Cardiac muscle cell (in vitro differentiated cells and primary cell): ENCODE measurements around the gene CATSPERE. TPM values are rescaled to one million over a fixed set of nuclear protein-coding genes. Genes with fewer than 3 reads are reported as not detected.

ENCODE experiments used
- DNase-seq, 2 donors: peaks; one replicate each; pipeline versions ENCODE4 v3.0.0 to v3.0.0-alpha.2; 2010 to 2017; ENCODE audit warnings: low read depth in 1 of 2, low spot score in 1 of 2
- H3K27ac ChIP-seq: fragments of 200-600 bp; sonication (generic); 2 replicates; pipeline ENCODE4 v1.5.1; 2016
- H3K27me3 ChIP-seq: fragments of 200-600 bp; sonication (generic); 2 replicates; pipeline ENCODE4 v1.6.0; 2016; ENCODE audit warnings: control low read depth
- H3K36me3 ChIP-seq: fragments of 200-600 bp; sonication (generic); 2 replicates; pipeline ENCODE4 v1.5.1; 2016; ENCODE audit warnings: control low read depth
- H3K4me1 ChIP-seq: fragments of 200-600 bp; sonication (generic); 2 replicates; pipeline ENCODE4 v1.8.1; 2017; ENCODE audit warnings: low read depth, mild to moderate bottlenecking, mixed run types
- H3K4me3 ChIP-seq: fragments of 200-600 bp; sonication (generic); 2 replicates; pipeline ENCODE4 v1.5.1; 2016; ENCODE audit warnings: mild to moderate bottlenecking
- H3K9me3 ChIP-seq: fragments of 200-600 bp; sonication (generic); 2 replicates; pipeline ENCODE4 v1.5.1; 2017; ENCODE audit warnings: low read depth, mild to moderate bottlenecking, control low read depth
- polyA plus RNA-seq: library from polyadenylated mRNA; unstranded; fragments of >200 nt; fragmentation: Nextera tagmentation; extraction: Ambion mirVana; gene quantifications from 2 replicates; pipeline ENCODE4 v1.2.1, GENCODE V29; 2016
- total RNA-seq: library from RNA; depleted of rRNA; stranded (reverse); fragments of >200 nt; gene quantifications from 2 replicates; pipeline ENCODE4 v1.2.3, GENCODE V29; 2016
- TF ChIP-seq, protein P1 (sequence below): IDR thresholded peaks from 2 replicates; pipeline ENCODE4 v1.5.1; 2012; ENCODE audit warnings: low read depth, mild to moderate bottlenecking, low read length

CATSPERE gene
- total and polyA plus RNA-seq, 2 experiments from 2014 or later, result 1.1 to 1.4 TPM

DNA sequence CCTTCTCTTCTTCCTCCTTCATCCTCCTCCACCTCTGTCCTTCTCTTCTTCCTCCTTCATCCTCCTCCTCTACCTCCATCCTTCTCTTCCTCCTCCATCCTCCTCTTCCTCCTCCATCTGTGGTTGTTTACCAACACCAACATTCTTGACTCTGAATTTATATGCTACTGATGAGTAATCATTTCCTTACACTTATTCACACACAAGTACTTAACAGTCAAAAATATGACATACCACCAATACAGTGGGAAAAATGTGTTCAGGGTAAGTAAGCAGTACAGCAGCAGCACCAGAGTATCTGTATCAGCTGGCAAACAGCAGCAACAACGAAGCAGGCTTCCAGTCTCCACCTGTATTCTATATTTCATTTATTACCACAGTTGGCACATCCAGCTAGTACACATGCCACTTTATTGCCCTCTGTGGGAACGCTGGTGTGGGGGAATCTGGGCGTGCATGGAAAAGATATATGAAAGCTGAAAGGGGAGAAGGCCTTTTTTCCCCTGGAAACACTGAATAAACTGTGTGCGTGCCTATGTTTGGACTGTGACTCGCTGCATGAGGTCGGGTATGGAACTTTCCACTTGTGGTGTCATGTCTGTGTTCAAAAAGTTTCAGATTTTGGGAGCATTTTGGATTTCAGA lies 25.4 kb upstream of the CATSPERE start:
- TF ChIP-seq, protein P1, sequence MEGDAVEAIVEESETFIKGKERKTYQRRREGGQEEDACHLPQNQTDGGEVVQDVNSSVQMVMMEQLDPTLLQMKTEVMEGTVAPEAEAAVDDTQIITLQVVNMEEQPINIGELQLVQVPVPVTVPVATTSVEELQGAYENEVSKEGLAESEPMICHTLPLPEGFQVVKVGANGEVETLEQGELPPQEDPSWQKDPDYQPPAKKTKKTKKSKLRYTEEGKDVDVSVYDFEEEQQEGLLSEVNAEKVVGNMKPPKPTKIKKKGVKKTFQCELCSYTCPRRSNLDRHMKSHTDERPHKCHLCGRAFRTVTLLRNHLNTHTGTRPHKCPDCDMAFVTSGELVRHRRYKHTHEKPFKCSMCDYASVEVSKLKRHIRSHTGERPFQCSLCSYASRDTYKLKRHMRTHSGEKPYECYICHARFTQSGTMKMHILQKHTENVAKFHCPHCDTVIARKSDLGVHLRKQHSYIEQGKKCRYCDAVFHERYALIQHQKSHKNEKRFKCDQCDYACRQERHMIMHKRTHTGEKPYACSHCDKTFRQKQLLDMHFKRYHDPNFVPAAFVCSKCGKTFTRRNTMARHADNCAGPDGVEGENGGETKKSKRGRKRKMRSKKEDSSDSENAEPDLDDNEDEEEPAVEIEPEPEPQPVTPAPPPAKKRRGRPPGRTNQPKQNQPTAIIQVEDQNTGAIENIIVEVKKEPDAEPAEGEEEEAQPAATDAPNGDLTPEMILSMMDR, result no peak
- Histone ChIP-seq H3K27me3 (no peaks in the 10 kb centered on the region), H3K27ac (no peak overlapping the region), H3K36me3 (peaks cover 18% of the 10 kb centered on the region), H3K4me3 (no peak overlapping the region), H3K4me1 (no peaks in the 10 kb centered on the region), H3K9me3 (no peaks in the 10 kb centered on the region)
- peak in 1 of 2 donors; percentile 48 for DNase-seq

DNA sequence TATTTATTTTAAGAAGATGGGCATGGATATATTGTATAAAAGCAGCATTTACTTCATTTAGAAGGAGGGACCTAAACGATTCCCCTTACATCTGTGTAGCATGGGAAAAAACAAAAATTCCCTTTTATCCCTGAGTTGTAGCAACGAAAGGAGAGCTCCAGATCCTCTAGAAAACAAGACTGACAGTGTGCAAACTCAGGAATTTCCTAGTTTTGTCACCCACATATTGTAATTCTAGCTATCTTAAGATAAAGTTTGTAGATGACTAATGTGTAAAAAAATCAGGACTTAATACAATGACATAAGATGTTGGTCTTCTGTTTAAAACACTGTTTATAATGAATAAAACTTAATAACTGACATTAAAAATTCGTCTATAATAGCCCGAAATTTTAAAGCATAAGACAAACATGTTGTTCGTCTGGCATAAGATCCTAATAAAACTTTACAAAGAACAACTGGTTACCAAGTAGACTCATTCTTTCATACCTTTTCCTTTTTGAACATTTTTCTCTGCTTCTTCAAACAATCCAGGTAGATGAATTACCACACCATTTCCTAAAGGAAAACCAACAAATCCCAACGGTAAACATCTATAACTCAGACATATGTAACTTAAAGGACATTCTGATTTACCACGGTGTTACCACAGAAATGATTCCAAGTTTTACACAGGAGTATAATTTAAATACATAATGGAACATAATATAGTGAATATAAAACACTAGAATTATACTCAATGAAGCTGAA lies 24.6 kb upstream of the CATSPERE start:
- Histone ChIP-seq H3K9me3 (no peaks in the 10 kb centered on the region), H3K27ac (no peak overlapping the region), H3K27me3 (no peaks in the 10 kb centered on the region), H3K4me3 (no peak overlapping the region), H3K36me3 (peaks cover 14% of the 10 kb centered on the region), H3K4me1 (no peaks in the 10 kb centered on the region)
- TF ChIP-seq, protein P1, result no peak
- peak in 1 of 2 donors; percentile 66 for DNase-seq

DNA sequence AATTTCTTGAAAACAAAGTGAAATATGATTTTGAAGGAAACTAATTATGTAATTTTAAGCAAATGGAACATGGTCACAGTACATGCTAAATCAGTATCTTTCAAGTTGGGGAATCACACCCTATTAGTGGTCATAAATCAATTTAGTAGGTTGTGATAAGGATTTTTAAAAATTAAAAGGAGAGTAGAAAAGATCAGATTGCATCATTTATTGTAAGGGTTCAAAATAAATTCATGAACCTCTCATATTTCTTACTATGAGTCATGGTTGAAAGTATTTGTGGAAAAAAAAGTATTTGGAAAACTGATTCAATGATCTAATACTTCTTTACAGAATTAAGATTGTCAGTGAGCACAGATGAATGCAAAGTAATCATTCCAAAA lies 24.0 kb upstream of the CATSPERE start:
- H3K27ac ChIP-seq, result no peak overlapping the region

DNA sequence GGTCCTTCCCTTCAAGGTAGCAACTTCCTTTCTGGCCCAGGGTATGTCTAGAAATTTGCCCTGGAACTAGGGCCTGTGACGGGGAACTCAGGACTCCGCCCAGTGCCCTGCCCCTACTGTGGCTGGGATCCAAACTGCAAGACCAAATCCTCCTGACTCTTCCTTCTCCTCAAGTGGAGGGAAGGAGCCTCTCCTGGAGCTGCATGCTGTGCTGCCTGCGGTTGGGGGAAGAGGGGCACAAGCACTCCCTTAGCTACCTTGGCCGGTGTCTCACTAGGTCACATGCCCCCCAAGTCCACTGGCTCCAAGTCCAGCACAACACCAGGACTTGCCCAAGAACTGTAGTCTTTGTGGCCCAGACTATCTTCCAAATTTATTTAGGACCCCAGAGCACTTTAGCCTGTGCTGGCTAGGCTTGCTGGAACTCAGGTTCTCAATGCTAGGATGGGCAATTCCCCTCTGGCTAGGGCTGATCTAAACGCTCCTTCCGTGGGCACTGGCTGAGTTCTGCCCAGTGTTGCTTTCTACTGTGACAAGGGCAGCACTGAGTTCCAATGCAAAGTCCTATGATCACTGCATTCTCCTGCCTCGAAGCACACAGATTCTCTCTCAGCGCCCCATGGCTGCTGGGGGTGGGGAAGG lies 21.6 kb upstream of the CATSPERE start:
- Histone ChIP-seq H3K4me1 (no peaks in the 10 kb centered on the region), H3K4me3 (no peak overlapping the region), H3K27me3 (no peaks in the 10 kb centered on the region), H3K36me3 (peaks cover 5% of the 10 kb centered on the region), H3K9me3 (no peaks in the 10 kb centered on the region), H3K27ac (no peak overlapping the region)
- DNase-seq, result peak in 1 of 2 donors; percentile 17
- TF ChIP-seq, protein P1, result no peak

More for the DNA sequence above, 24.0 kb upstream of the CATSPERE start:
- H3K4me1 ChIP-seq, result no peaks in the 10 kb centered on the region
- H3K36me3 ChIP-seq, result peaks cover 12% of the 10 kb centered on the region
- peak in 1 of 2 donors; percentile 20 for DNase-seq
- H3K9me3 ChIP-seq, result no peaks in the 10 kb centered on the region
- H3K27me3 ChIP-seq, result no peaks in the 10 kb centered on the region
- no peak overlapping the region for H3K4me3 ChIP-seq
- TF ChIP-seq, protein P1, result no peak

DNA sequence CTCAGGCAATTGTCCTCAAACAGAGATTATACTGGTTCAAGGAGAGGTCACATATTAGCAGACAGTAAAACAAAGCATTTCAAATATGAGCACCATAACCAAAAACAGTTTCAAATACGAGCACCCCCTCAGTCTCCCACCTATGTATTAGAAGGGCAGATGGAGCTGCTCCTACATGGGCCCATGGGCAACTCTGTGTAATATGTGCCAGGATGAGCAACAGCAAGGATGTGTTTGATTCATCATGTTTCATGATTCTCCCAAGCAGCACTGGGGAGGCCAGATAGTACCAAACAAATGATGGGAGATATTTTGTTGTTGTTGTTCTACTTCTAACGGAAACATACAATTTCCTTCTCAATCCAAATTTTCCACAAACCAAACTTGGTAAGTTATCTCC lies 18.2 kb upstream of the CATSPERE start:
- H3K4me1 ChIP-seq, result peaks cover 15% of the 10 kb centered on the region
- H3K27me3 ChIP-seq, result no peaks in the 10 kb centered on the region
- no peaks in the 10 kb centered on the region for H3K9me3 ChIP-seq
- H3K27ac ChIP-seq, result no peak overlapping the region
- TF ChIP-seq, protein P1, result no peak
- H3K36me3 ChIP-seq, result no peaks in the 10 kb centered on the region
- H3K4me3 ChIP-seq, result no peak overlapping the region
- DNase-seq, result no peak
